GM21529 (cell line): Measurements from ENCODE around the gene GHR.
A peak's percentile ranks its signal among the peaks of the same experiment; 100 is the strongest.

ENCODE experiments used
- ATAC-seq: cut with Tn5 transposase; IDR thresholded peaks from one replicate; pipeline ENCODE4 v1.9.1; 2021; ENCODE audit not compliant: unreplicated experiment

The GHR gene

GRCh38 chr5:42461507-42461906, 38.3 kb downstream of the GHR start:
- no peak for ATAC-seq

GRCh38 chr5:42462083-42462482, 38.8 kb downstream of the GHR start:
- ATAC-seq = no peak

GRCh38 chr5:42467572-42467971, 44.3 kb downstream of the GHR start:
- no peak for ATAC-seq

GRCh38 chr5:42467981-42468524, 44.8 kb downstream of the GHR start:
- ATAC-seq = no peak

- ATAC-seq = peak; percentile 66
Observed at GRCh38 chr5:42483472-42484154, 60.4 kb downstream of the GHR start.

- no peak for ATAC-seq
Observed at GRCh38 chr5:42487077-42487476, 63.8 kb downstream of the GHR start.

GRCh38 chr5:42487821-42488220, 64.6 kb downstream of the GHR start:
- ATAC-seq = no peak

- no peak for ATAC-seq
Observed at GRCh38 chr5:42490831-42491230, 67.6 kb downstream of the GHR start.

- no peak for ATAC-seq
Observed at GRCh38 chr5:42491699-42492098, 68.5 kb downstream of the GHR start.

- ATAC-seq = no peak
Observed at GRCh38 chr5:42492974-42493373, 69.7 kb downstream of the GHR start.

- ATAC-seq = no peak
Observed at GRCh38 chr5:42494414-42494813, 71.2 kb downstream of the GHR start.

GRCh38 chr5:42495914-42496313, 72.7 kb downstream of the GHR start:
- ATAC-seq = no peak

- no peak for ATAC-seq
Observed at GRCh38 chr5:42496397-42497156, 73.3 kb downstream of the GHR start.

GRCh38 chr5:42498000-42498399, 74.8 kb downstream of the GHR start:
- ATAC-seq = no peak

- ATAC-seq = no peak
Observed at GRCh38 chr5:42499016-42499415, 75.8 kb downstream of the GHR start.

GRCh38 chr5:42500003-42500599, 76.9 kb downstream of the GHR start:
- ATAC-seq = no peak

GRCh38 chr5:42502613-42503470, 79.6 kb downstream of the GHR start:
- no peak for ATAC-seq

- ATAC-seq = no peak
Observed at GRCh38 chr5:42506662-42507061, 83.4 kb downstream of the GHR start.

GRCh38 chr5:42507451-42508097, 84.3 kb downstream of the GHR start:
- ATAC-seq = no peak

GRCh38 chr5:42513246-42513645, 90.0 kb downstream of the GHR start:
- ATAC-seq = no peak
